H9 (cell line): Measurements from ENCODE around the gene UBE3A. TPM values are rescaled to one million over a fixed set of nuclear protein-coding genes. Genes with fewer than 3 reads are reported as not detected.

ENCODE experiments used
- DNase-seq: peaks from one replicate; pipeline ENCODE4 v3.0.0-alpha.2; 2017
- H2AFZ ChIP-seq: one replicate; pipeline ENCODE4 v1.6.1; 2013; ENCODE audit warnings: mild to moderate bottlenecking, low read length, control low read depth, moderate library complexity
- H2AK5ac ChIP-seq: 2 replicates; pipeline ENCODE4 v1.6.1; 2013; ENCODE audit warnings: low read length, control low read depth, mixed read lengths; ENCODE audit not compliant: insufficient read length
- H2BK120ac ChIP-seq: one replicate; pipeline ENCODE4 v1.6.1; 2013; ENCODE audit warnings: low read depth, mild to moderate bottlenecking, low read length, control low read depth, inconsistent platforms; ENCODE audit not compliant: poor library complexity, severe bottlenecking
- H2BK12ac ChIP-seq: 2 replicates; pipeline ENCODE4 v1.6.1; 2013; ENCODE audit warnings: low read length, control low read depth, mixed read lengths, low read depth; ENCODE audit not compliant: insufficient read length
- H2BK15ac ChIP-seq: 2 replicates; pipeline ENCODE4 v1.6.1; 2013; ENCODE audit warnings: low read depth, low read length, control low read depth
- H2BK20ac ChIP-seq: one replicate; pipeline ENCODE4 v1.6.1; 2013; ENCODE audit warnings: low read depth, mild to moderate bottlenecking, low read length, control low read depth, inconsistent platforms; ENCODE audit not compliant: poor library complexity, severe bottlenecking
- H2BK5ac ChIP-seq: 2 replicates; pipeline ENCODE4 v1.6.1; 2013; ENCODE audit warnings: low read length, control low read depth, mixed read lengths; ENCODE audit not compliant: insufficient read length
- H3K14ac ChIP-seq: 2 replicates; pipeline ENCODE4 v1.6.1; 2013; ENCODE audit warnings: low read length, control low read depth; ENCODE audit not compliant: insufficient read depth
- H3K18ac ChIP-seq: 2 replicates; pipeline ENCODE4 v1.6.1; 2013; ENCODE audit warnings: low read depth, mild to moderate bottlenecking, mixed read lengths, low read length, control low read depth; ENCODE audit not compliant: insufficient read length
- H3K23ac ChIP-seq: 2 replicates; pipeline ENCODE4 v1.6.1; 2013; ENCODE audit warnings: low read length, control low read depth, mixed read lengths, low read depth; ENCODE audit not compliant: insufficient read length
- H3K23me2 ChIP-seq: 2 replicates; pipeline ENCODE4 v1.6.1; 2013; ENCODE audit warnings: low read depth, mild to moderate bottlenecking, mixed read lengths, low read length, control low read depth; ENCODE audit not compliant: insufficient read length, poor library complexity, severe bottlenecking
- H3K27ac ChIP-seq: 2 replicates; pipeline ENCODE4 v1.5.1; 2013; ENCODE audit warnings: low read length, control low read depth, mixed read lengths, low read depth; ENCODE audit not compliant: insufficient read length
- H3K27me3 ChIP-seq: 2 replicates; pipeline ENCODE4 v1.6.1; 2013; ENCODE audit warnings: low read length, control low read depth, inconsistent platforms; ENCODE audit not compliant: insufficient read depth
- H3K4ac ChIP-seq: 2 replicates; pipeline ENCODE4 v1.6.1; 2013; ENCODE audit warnings: low read depth, mild to moderate bottlenecking, control low read depth, inconsistent platforms, low read length, moderate library complexity
- H3K4me1 ChIP-seq: 2 replicates; pipeline ENCODE4 v1.6.1; 2013; ENCODE audit warnings: low read length, control low read depth, inconsistent platforms; ENCODE audit not compliant: insufficient read depth
- H3K4me2 ChIP-seq: 2 replicates; pipeline ENCODE4 v1.6.1; 2013; ENCODE audit warnings: low read length, control low read depth, mixed read lengths; ENCODE audit not compliant: insufficient read length, insufficient read depth
- H3K56ac ChIP-seq: 2 replicates; pipeline ENCODE4 v1.6.1; 2013; ENCODE audit warnings: low read depth, mild to moderate bottlenecking, mixed read lengths, low read length, control low read depth; ENCODE audit not compliant: insufficient read length
- H3K79me1 ChIP-seq: 2 replicates; pipeline ENCODE4 v1.6.1; 2013; ENCODE audit warnings: low read depth, mild to moderate bottlenecking, moderate library complexity, low read length, control low read depth, inconsistent platforms; ENCODE audit not compliant: insufficient read depth, poor library complexity, severe bottlenecking
- H3K79me2 ChIP-seq: 2 replicates; pipeline ENCODE4 v1.6.1; 2013; ENCODE audit warnings: low read length, control low read depth, inconsistent platforms; ENCODE audit not compliant: insufficient read depth
- H3K9ac ChIP-seq: 2 replicates; pipeline ENCODE4 v1.6.1; 2013; ENCODE audit warnings: low read length, control low read depth, mixed read lengths; ENCODE audit not compliant: insufficient read length; ENCODE audit errors: extremely low read depth
- H3K9me3 ChIP-seq: one replicate; pipeline ENCODE4 v1.6.1; 2013; ENCODE audit warnings: low read depth, low read length, inconsistent platforms; ENCODE audit not compliant: control insufficient read depth
- H3T11ph ChIP-seq: one replicate; pipeline ENCODE4 v1.6.1; 2013; ENCODE audit warnings: mild to moderate bottlenecking, low read length, control low read depth, inconsistent platforms
- H4K20me1 ChIP-seq: one replicate; pipeline ENCODE4 v1.6.1; 2013; ENCODE audit not compliant: control insufficient read depth, insufficient read length, insufficient read depth
- H4K5ac ChIP-seq: 2 replicates; pipeline ENCODE4 v1.6.1; 2013; ENCODE audit warnings: low read depth, mild to moderate bottlenecking, mixed read lengths, low read length, control low read depth; ENCODE audit not compliant: insufficient read length
- H4K8ac ChIP-seq: replicated peaks from 2 replicates; pipeline ENCODE4 v1.6.1; 2013; ENCODE audit warnings: low read length, control low read depth, mixed read lengths, low read depth; ENCODE audit not compliant: insufficient read length
- H4K91ac ChIP-seq: 2 replicates; pipeline ENCODE4 v1.6.1; 2013; ENCODE audit warnings: low read depth, mild to moderate bottlenecking, moderate library complexity, mixed read lengths, low read length, control low read depth; ENCODE audit not compliant: insufficient read length
- H3K27ac Mint-ChIP-seq, 3 experiments: 2 replicates in 2 of 3; 3 replicates in 1 of 3; pipeline ENCODE4 v1.8.0; 2020 to 2021; ENCODE audit warnings: mixed read lengths in 3 of 3, mild to moderate bottlenecking in 1 of 3, moderate library complexity in 1 of 3
- H3K27me3 Mint-ChIP-seq: 2 replicates; pipeline ENCODE4 v1.8.0; 2021; ENCODE audit warnings: low read depth, mild to moderate bottlenecking, moderate library complexity, mixed read lengths
- H3K36me3 Mint-ChIP-seq, 3 experiments: 2 replicates in 2 of 3; 3 replicates in 1 of 3; pipeline ENCODE4 v1.8.0; 2020 to 2021; ENCODE audit warnings: low read depth in 3 of 3, mixed read lengths in 3 of 3; ENCODE audit not compliant: insufficient read depth in 1 of 3
- H3K4me1 Mint-ChIP-seq, 2 experiments: 2 replicates each; pipeline ENCODE4 v1.8.0; 2020; ENCODE audit warnings: mixed read lengths in 2 of 2
- H3K4me3 Mint-ChIP-seq, 2 experiments: 2 replicates in 1 of 2; 3 replicates in 1 of 2; pipeline ENCODE4 v1.8.0; 2020 to 2021; ENCODE audit warnings: mild to moderate bottlenecking in 2 of 2, mixed read lengths in 2 of 2, moderate library complexity in 1 of 2
- H3K9me3 Mint-ChIP-seq, 2 experiments: 2 replicates in 1 of 2; 3 replicates in 1 of 2; pipeline ENCODE4 v1.8.0; 2020; ENCODE audit warnings: mild to moderate bottlenecking in 2 of 2, mixed read lengths in 2 of 2, moderate library complexity in 1 of 2
- WGBS: extraction: QIAGEN DNeasy Blood & Tissue Kit; methylation state at CpG from one replicate; pipeline ENCODE4 v1.1.7; 2013; ENCODE audit warnings: missing lambda C conversion rate, low lambda C conversion rate, mixed read lengths; ENCODE audit not compliant: insufficient read length; ENCODE audit errors: extremely low coverage; 5-methylcytosine and 5-hydroxymethylcytosine counted together
- total RNA-seq: library from RNA; stranded (reverse); gene quantifications from 2 replicates; pipeline ENCODE4 v1.2.1, GENCODE V29; 2021
- TF ChIP-seq, protein P1 (sequence below): fragments of 200-600 bp; sonication (generic); conservative IDR thresholded peaks from 3 replicates; pipeline ENCODE4 v1.8.0; 2021; ENCODE audit warnings: antibody characterized with exemption, mild to moderate bottlenecking

The UBE3A gene
- total RNA-seq, 1 experiment from 2014 or later = 108 TPM

DNA sequence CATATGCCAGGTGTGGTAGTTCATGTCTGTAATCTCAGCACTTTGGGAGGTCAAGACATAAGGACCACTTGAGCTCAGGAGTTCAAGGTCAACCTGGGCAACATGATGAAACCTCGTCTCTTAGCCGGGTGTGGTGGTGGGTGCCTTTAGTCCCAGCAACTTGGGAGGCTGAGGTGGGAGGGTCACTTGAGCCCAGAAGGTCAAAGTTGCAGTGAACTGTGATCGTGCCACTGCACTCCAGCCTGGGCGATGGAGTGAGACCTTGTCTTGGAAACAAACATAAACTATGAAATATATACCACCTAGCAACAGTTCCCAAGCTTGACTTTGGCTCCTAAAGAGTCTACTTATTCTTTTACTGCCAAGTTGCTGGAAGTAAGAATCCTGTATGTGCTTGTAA, 30.9 kb downstream of the UBE3A start:
- no peak overlapping the region for H4K8ac ChIP-seq
- peaks cover 19% of the 10 kb centered on the region; the same call in 1 of the 2 replicates for H3K79me2 ChIP-seq
- H2BK120ac ChIP-seq = no peak overlapping the region
- no peak for DNase-seq
- H3K4me2 ChIP-seq = no peak overlapping the region
- H3K18ac ChIP-seq = no peak overlapping the region
- H3K27me3 ChIP-seq = no peaks in the 10 kb centered on the region
- no peak overlapping the region for H2BK20ac ChIP-seq
- no CpG with 5 or more reads among the region's 4 CpGs for WGBS
- H3T11ph ChIP-seq = no peak overlapping the region
- no peak overlapping the region for H3K4ac ChIP-seq
- no peak overlapping the region for H2AK5ac ChIP-seq
- Mint-ChIP-seq H3K27ac (no peak overlapping the region; a peak in 1 of 7 replicates), H3K36me3 (peaks cover 10 to 25% (median 24%) of the 10 kb centered on the region in 3 experiments; a peak in 6 of 7 replicates), H3K4me1 (peaks cover 24 to 32% of the 10 kb centered on the region in 2 experiments), H3K9me3 (no peaks in the 10 kb centered on the region), H3K4me3 (no peak overlapping the region), H3K27me3 (no peaks in the 10 kb centered on the region; the same call in 1 of the 2 replicates)
- H3K4me1 ChIP-seq = peaks cover 4% of the 10 kb centered on the region; the same call in 1 of the 2 replicates
- no peak overlapping the region for H3K9ac ChIP-seq
- H4K5ac ChIP-seq = no peak overlapping the region
- no peak overlapping the region for H2AFZ ChIP-seq
- TF ChIP-seq, protein P1, sequence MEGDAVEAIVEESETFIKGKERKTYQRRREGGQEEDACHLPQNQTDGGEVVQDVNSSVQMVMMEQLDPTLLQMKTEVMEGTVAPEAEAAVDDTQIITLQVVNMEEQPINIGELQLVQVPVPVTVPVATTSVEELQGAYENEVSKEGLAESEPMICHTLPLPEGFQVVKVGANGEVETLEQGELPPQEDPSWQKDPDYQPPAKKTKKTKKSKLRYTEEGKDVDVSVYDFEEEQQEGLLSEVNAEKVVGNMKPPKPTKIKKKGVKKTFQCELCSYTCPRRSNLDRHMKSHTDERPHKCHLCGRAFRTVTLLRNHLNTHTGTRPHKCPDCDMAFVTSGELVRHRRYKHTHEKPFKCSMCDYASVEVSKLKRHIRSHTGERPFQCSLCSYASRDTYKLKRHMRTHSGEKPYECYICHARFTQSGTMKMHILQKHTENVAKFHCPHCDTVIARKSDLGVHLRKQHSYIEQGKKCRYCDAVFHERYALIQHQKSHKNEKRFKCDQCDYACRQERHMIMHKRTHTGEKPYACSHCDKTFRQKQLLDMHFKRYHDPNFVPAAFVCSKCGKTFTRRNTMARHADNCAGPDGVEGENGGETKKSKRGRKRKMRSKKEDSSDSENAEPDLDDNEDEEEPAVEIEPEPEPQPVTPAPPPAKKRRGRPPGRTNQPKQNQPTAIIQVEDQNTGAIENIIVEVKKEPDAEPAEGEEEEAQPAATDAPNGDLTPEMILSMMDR = no peak
- H2BK12ac ChIP-seq = no peak overlapping the region
- no peak overlapping the region for H2BK5ac ChIP-seq
- no peak overlapping the region for H4K91ac ChIP-seq
- H2BK15ac ChIP-seq = no peak overlapping the region
- H3K56ac ChIP-seq = no peak overlapping the region
- no peaks in the 10 kb centered on the region for H3K23me2 ChIP-seq
- H3K9me3 ChIP-seq = no peaks in the 10 kb centered on the region
- H3K14ac ChIP-seq = no peak overlapping the region
- H3K27ac ChIP-seq = no peak overlapping the region
- H4K20me1 ChIP-seq = no peaks in the 10 kb centered on the region
- no peak overlapping the region for H3K23ac ChIP-seq
- H3K79me1 ChIP-seq = peaks cover 3% of the 10 kb centered on the region
